Placental pericyte (primary cell): ENCODE measurements around the gene ACAD11. TPM values are rescaled to one million over a fixed set of nuclear protein-coding genes. Genes with fewer than 3 reads are reported as not detected.

Source experiments
- total RNA-seq: library from RNA; depleted of rRNA; stranded (reverse); fragments of >200 nt; gene quantifications from 2 replicates; pipeline ENCODE4 v1.2.3, GENCODE V29; 2012

Gene ACAD11, protein sequence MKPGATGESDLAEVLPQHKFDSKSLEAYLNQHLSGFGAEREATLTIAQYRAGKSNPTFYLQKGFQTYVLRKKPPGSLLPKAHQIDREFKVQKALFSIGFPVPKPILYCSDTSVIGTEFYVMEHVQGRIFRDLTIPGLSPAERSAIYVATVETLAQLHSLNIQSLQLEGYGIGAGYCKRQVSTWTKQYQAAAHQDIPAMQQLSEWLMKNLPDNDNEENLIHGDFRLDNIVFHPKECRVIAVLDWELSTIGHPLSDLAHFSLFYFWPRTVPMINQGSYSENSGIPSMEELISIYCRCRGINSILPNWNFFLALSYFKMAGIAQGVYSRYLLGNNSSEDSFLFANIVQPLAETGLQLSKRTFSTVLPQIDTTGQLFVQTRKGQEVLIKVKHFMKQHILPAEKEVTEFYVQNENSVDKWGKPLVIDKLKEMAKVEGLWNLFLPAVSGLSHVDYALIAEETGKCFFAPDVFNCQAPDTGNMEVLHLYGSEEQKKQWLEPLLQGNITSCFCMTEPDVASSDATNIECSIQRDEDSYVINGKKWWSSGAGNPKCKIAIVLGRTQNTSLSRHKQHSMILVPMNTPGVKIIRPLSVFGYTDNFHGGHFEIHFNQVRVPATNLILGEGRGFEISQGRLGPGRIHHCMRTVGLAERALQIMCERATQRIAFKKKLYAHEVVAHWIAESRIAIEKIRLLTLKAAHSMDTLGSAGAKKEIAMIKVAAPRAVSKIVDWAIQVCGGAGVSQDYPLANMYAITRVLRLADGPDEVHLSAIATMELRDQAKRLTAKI
- total RNA-seq: 29.6 and 34.4 TPM in 2 replicates

GRCh38 chr3:132659365-132660051, at the start of gene ACAD11:
Gene ACAD11, minus strand, starts transcription at chr3:132659809. Its CDS starts 58 bp downstream, at chr3:132659751.

GRCh38 chr3:132660052-132660810, 622 bp upstream of the ACAD11 start, which contains the start of gene UBA5:
Gene UBA5, plus strand, starts transcription at chr3:132660329. Its CDS starts 209 bp downstream, at chr3:132660538.

GRCh38 chr3:132596816-132597433, 62.7 kb downstream of the ACAD11 start, which contains the start of gene ACKR4:
Gene ACKR4, plus strand, starts transcription at chr3:132597270. Its CDS starts 3,128 bp downstream, at chr3:132600398.

Other genes starting within 250 kb of the ACAD11 start
- gene DNAJC13, start 242.3 kb downstream of the ACAD11 start, total RNA-seq: 63.5 and 92.9 TPM in 2 replicates
- gene ACKR4, start 62.5 kb downstream of the ACAD11 start, total RNA-seq: under 0.01 and 3.4 TPM in 2 replicates
- 43.8 and 52.3 TPM in 2 replicates for gene UBA5, start 520 bp upstream of the ACAD11 start, total RNA-seq
- 28.7 and 56.3 TPM in 2 replicates for gene NPHP3, start 62.6 kb upstream of the ACAD11 start, total RNA-seq